Neural cell (in vitro differentiated cells): ENCODE measurements around the gene KRT37.

Source experiments
- EP300 ChIP-seq: fragments of 450-650 bp; conservative IDR thresholded peaks from 2 replicates; pipeline ENCODE4 v1.6.1; 2014; ENCODE audit warnings: antibody characterized with exemption, mild to moderate bottlenecking, moderate library complexity; ENCODE audit not compliant: poor library complexity, severe bottlenecking
- POLR2AphosphoS5 ChIP-seq: IDR thresholded peaks from 2 replicates; pipeline ENCODE4 v1.6.1; 2012
- TF ChIP-seq, protein P1 (sequence below): fragments of 450-650 bp; IDR thresholded peaks from 2 replicates; pipeline ENCODE4 v1.5.1; 2014; ENCODE audit warnings: antibody characterized with exemption, mild to moderate bottlenecking, moderate library complexity; ENCODE audit not compliant: poor library complexity, severe bottlenecking

DNA sequence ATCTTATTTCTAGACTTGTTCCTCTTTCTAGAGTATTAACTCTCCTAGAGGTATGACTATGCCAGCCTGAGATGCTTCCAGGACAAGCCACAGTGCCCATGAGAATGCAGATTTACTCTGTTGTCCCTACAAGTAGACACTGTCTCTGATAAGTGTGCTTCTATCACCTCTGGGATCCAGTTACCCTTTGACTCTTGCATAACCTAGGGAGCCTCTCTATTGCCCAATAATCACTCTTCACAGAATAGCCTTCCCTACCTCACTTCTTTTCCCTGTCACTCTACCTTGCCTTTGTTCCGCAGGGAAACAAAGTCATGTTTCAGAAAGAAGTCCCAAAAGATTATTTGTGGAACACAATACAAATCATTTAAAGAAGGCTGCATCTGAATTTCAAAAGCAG lies 40.7 kb downstream of the KRT37 start:
- TF ChIP-seq, protein P1, sequence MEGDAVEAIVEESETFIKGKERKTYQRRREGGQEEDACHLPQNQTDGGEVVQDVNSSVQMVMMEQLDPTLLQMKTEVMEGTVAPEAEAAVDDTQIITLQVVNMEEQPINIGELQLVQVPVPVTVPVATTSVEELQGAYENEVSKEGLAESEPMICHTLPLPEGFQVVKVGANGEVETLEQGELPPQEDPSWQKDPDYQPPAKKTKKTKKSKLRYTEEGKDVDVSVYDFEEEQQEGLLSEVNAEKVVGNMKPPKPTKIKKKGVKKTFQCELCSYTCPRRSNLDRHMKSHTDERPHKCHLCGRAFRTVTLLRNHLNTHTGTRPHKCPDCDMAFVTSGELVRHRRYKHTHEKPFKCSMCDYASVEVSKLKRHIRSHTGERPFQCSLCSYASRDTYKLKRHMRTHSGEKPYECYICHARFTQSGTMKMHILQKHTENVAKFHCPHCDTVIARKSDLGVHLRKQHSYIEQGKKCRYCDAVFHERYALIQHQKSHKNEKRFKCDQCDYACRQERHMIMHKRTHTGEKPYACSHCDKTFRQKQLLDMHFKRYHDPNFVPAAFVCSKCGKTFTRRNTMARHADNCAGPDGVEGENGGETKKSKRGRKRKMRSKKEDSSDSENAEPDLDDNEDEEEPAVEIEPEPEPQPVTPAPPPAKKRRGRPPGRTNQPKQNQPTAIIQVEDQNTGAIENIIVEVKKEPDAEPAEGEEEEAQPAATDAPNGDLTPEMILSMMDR: no peak
- TF ChIP-seq EP300 (no peak), POLR2AphosphoS5 (no peak)
